ENCODE data around the gene NEGR1.
"Not testable (repeated sequence)": the region's sequence is repeated elsewhere in the genome, so short reads cannot be mapped to it uniquely, and the experiment has no call there.

NEGR1 gene

DNA sequence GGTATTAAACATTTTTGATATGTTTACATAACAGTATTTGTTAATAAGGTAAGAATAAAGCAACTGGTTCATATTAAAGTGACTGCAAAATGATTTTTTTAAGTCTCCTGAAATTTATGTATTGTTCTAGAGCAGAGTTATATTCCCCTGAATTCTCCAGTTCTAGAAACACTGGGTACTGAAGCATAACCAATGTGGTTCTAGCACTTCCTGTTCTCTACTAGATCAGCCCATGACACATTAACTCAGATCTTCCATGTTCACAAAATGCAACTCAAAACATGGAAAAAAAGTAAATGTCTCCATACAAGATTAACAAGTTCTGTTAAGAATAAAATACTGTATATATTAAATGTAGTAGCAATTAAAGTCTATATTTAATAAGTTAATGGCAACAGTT is 3.9 kb downstream of the NEGR1 start:
- H3K27ac ChIP-seq, result no peak overlapping the region
- H3K9ac ChIP-seq, result no peak overlapping the region
- TF ChIP-seq Cebpa-rat (IDR thresholded peaks at IDR 0.05), result no peak
- H3K4me1 ChIP-seq, result peaks cover 3 to 27% (median 13%) of the 10 kb centered on the region in 10 experiments
- no peak overlapping the region for H3K4me3 ChIP-seq
- peaks cover 21 to 36% (median 34%) of the 10 kb centered on the region in 11 experiments for H3K27me3 ChIP-seq
- no peak overlapping the region for H3K4me2 ChIP-seq
- peaks cover 0 to 7% (median 0%) of the 10 kb centered on the region in 11 experiments; a peak in 1 of 22 replicates for H4K20me1 ChIP-seq
- no peaks in the 10 kb centered on the region for H3K9me3 ChIP-seq (replicated peaks in 1 of 11)
- H3K36me3 ChIP-seq, result no peaks in the 10 kb centered on the region

DNA sequence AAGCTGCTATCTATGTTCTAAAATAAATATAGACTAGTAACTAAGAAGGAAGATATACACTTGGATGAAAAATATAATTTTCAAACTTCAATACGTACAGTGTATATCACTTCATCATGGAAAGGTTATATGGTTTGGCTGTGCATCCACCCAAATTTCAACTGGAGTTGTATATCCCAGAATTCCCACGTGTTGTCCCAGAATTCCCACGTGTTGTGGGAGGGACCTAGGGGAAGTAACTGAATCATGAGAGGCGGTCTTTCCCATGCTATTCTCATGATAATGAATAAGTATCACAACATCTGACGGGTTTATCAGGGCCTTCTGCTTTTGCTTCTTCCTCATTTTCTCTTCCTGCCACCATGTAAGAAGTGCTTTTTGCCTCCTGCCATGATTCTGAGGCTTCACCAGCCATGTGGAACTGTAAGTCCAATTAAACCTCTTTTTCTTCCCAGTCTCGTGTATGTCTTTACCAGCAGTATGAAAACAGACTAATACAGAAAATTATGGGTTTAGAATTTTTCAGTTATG is 10.7 kb downstream of the NEGR1 start:
- no peaks in the 10 kb centered on the region for H3K4me1 ChIP-seq
- H3K27ac ChIP-seq, result no peak overlapping the region
- no peak for TF ChIP-seq Cebpa-rat (IDR thresholded peaks at IDR 0.05)
- H4K20me1 ChIP-seq, result no peaks in the 10 kb centered on the region
- no peak overlapping the region for H3K9ac ChIP-seq
- no peak overlapping the region for H3K4me3 ChIP-seq
- no peak overlapping the region for H3K4me2 ChIP-seq
- no peaks in the 10 kb centered on the region for H3K36me3 ChIP-seq
- H3K27me3 ChIP-seq, result no peaks in the 10 kb centered on the region
- H3K9me3 ChIP-seq (replicated peaks in 1 of 11), result peaks cover 0 to 12% (median 6%) of the 10 kb centered on the region in 11 experiments; a peak in 6 of 22 replicates

DNA sequence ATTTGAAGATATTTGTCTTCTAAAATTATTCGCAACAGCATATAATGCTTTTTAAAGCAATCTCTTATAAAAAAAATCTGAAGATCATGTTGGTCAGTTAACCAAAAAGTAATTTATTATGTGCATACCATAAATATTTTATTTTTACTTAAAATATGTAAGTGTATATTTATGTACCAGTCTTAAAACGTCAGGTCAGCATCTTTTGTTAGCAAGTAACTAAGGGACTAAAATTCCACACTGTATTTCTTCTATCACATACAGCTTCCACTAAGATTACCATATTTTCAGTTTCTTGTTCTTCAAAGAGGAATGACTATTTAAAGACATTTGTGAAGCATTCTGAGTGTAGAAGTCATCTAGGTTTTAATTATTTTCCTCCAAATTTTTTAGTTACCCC is 19.6 kb downstream of the NEGR1 start:
- Histone ChIP-seq H3K4me2 (no peak overlapping the region), H3K27me3 (no peaks in the 10 kb centered on the region), H3K27ac (no peak overlapping the region), H3K4me3 (no peak overlapping the region), H3K9me3 (replicated peaks in 1 of 11) (no peaks in the 10 kb centered on the region), H4K20me1 (no peaks in the 10 kb centered on the region), H3K4me1 (no peaks in the 10 kb centered on the region), H3K36me3 (no peaks in the 10 kb centered on the region), H3K9ac (no peak overlapping the region)
- TF ChIP-seq Cebpa-rat (IDR thresholded peaks at IDR 0.05), result no peak

DNA sequence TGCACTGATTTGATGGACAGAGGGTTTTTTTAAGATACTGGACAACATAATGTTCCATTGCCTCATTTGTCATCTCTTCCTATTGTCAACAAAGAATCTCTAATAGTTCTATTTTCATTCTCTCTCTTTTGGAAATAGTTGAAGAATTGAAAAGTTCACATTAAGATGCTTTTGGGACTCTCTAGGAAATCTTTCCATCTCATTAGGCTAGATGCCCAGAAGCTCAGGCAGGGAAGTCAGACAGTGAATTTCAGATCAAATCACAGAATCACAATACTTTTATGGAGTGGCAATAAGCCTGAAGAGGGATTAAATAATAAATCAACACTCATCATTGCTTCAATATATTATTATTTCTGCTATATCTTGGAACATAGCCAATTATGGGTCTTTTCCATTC is 29.2 kb downstream of the NEGR1 start:
- H3K4me1 ChIP-seq, result no peaks in the 10 kb centered on the region
- H4K20me1 ChIP-seq, result no peaks in the 10 kb centered on the region
- H3K9me3 ChIP-seq (replicated peaks in 1 of 11), result 0 out of 22 replicates have a peak, but pooled peaks cover 0 to under 1% (median 0%) of the 10 kb centered on the region in 11 experiments
- no peak overlapping the region for H3K9ac ChIP-seq
- TF ChIP-seq Cebpa-rat (IDR thresholded peaks at IDR 0.05), result no peak
- no peak overlapping the region for H3K27ac ChIP-seq
- no peaks in the 10 kb centered on the region for H3K36me3 ChIP-seq
- H3K4me3 ChIP-seq, result no peak overlapping the region
- H3K4me2 ChIP-seq, result no peak overlapping the region
- H3K27me3 ChIP-seq, result no peaks in the 10 kb centered on the region

DNA sequence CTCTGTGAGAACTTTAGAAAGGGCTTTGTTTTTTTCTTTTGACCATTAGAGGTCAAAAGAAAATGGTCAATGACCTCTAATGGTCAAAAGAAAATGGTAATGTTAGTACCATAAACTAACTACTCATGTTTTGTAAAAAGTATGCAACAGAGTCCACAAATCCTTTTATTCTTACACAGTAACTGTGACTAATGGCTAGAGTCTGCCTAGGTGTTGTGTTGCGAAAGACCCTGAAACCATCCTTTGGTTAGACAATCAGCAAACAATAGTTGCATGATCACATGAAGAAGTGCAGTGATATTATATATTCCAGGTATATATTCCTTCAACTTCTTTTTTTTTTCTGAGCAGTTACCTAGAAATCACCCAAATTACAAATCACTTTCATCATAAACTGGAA is 40.9 kb downstream of the NEGR1 start:
- Histone ChIP-seq H3K4me3 (no peak overlapping the region), H3K27ac (no peak overlapping the region), H3K4me2 (no peak overlapping the region), H3K4me1 (no peaks in the 10 kb centered on the region), H3K9me3 (replicated peaks in 1 of 11) (peaks cover 0 to under 1% (median 0%) of the 10 kb centered on the region in 11 experiments; a peak in 2 of 22 replicates), H3K36me3 (no peaks in the 10 kb centered on the region), H4K20me1 (no peaks in the 10 kb centered on the region), H3K27me3 (no peaks in the 10 kb centered on the region), H3K9ac (no peak overlapping the region)
- TF ChIP-seq Cebpa-rat (IDR thresholded peaks at IDR 0.05), result no peak; a peak in 1 of 22 replicates

DNA sequence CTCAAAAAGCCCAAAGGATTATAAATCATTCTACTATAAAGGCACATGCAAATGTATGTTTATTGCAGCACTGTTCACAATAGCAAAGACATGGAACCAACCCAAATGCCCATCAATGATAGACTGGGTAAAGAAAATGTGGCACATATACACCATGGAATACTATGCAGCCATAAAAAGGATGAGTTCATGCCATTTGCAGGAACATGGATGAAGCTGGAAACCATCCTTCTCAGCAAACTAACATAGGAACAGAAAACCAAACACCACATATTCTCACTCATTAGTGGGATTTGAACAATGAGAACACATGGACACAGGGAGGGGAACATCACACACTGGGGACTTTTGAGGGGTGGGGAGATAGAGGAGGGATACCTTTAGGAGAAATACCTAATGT is 46.4 kb downstream of the NEGR1 start:
- H4K20me1 ChIP-seq; H3K9ac ChIP-seq; H3K9me3 ChIP-seq (replicated peaks in 1 of 11); H3K4me2 ChIP-seq; H3K4me1 ChIP-seq; H3K36me3 ChIP-seq; H3K27ac ChIP-seq; H3K4me3 ChIP-seq; H3K27me3 ChIP-seq: not testable (repeated sequence)

DNA sequence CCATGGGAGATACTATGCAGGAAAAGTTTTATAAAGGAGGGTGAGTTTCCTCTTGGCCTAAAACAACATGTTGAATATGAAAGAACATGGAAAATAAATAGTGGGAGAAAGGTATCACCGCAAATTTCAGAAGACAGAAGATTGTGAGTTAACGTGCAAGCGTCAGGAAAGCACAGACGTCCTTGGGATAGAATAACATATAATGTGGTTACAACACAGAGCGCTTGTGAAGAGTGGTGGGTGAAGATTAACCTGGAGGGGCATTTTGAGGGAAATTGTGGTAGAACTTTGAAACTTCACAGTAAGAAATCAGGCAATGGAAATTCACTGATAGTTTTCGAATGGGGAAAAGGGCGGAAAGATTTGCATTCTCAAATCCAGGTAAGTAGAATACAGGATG is 47.3 kb downstream of the NEGR1 start:
- Histone ChIP-seq H3K27ac (no peak overlapping the region), H3K36me3 (no peaks in the 10 kb centered on the region), H3K27me3 (no peaks in the 10 kb centered on the region), H4K20me1 (no peaks in the 10 kb centered on the region), H3K9ac (no peak overlapping the region), H3K9me3 (replicated peaks in 1 of 11) (peaks cover 0 to 6% (median 0%) of the 10 kb centered on the region in 11 experiments; a peak in 1 of 22 replicates), H3K4me1 (no peaks in the 10 kb centered on the region), H3K4me2 (no peak overlapping the region), H3K4me3 (no peak overlapping the region)
- no peak for TF ChIP-seq Cebpa-rat (IDR thresholded peaks at IDR 0.05)

DNA sequence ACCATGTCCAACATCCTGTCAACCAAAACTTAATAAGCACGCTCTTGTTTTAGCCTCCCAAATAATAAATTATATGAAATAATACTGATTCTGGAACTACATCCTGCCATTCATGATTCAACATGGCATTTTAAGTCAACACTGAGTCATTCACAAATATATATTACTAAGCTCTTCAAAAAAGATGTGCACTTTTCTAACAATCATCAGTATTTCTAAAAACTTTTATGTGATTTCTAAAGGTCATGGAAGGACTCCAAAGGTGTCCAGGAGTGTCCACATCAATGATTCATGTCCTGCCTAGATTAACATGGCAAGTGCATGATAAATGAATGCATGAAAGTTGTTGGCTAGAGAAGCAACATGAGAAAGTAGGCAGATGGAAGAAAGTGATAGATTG is 51.6 kb downstream of the NEGR1 start:
- Histone ChIP-seq H3K9ac (no peak overlapping the region), H3K4me2 (no peak overlapping the region), H3K4me3 (no peak overlapping the region), H3K27me3 (no peaks in the 10 kb centered on the region), H3K36me3 (no peaks in the 10 kb centered on the region), H4K20me1 (no peaks in the 10 kb centered on the region), H3K4me1 (0 out of 20 replicates have a peak, but pooled peaks cover 0 to 6% (median 0%) of the 10 kb centered on the region in 10 experiments), H3K9me3 (replicated peaks in 1 of 11) (peaks cover 0 to 6% (median 0%) of the 10 kb centered on the region in 11 experiments; a peak in 1 of 22 replicates), H3K27ac (no peak overlapping the region)
- TF ChIP-seq Cebpa-rat (IDR thresholded peaks at IDR 0.05), result no peak

DNA sequence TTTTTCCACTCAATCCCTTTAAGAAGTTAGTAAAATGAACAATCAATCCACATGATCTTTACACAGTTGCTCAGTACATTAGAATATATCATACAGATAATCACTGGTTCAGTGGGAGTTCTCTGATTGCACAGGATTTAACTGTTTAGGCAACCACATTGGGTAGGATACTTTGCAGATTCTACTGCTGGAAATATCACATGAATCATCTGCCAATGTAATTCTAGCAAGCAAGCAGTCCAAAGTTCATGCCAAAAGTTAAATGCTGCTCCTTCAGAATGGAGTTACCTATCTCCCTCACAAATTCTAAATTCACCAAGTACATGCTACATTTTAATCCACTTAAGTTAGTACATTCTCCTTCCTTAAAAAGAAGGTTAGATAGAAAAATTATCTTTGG is 52.4 kb downstream of the NEGR1 start:
- Histone ChIP-seq H3K36me3 (no peaks in the 10 kb centered on the region), H4K20me1 (no peaks in the 10 kb centered on the region), H3K4me1 (0 out of 20 replicates have a peak, but pooled peaks cover 0 to 6% (median 0%) of the 10 kb centered on the region in 10 experiments), H3K9ac (no peak overlapping the region), H3K27me3 (no peaks in the 10 kb centered on the region), H3K4me2 (no peak overlapping the region), H3K4me3 (no peak overlapping the region), H3K9me3 (replicated peaks in 1 of 11) (peaks cover 0 to 6% (median 0%) of the 10 kb centered on the region in 11 experiments; a peak in 1 of 22 replicates), H3K27ac (no peak overlapping the region)
- TF ChIP-seq Cebpa-rat (IDR thresholded peaks at IDR 0.05), result no peak

DNA sequence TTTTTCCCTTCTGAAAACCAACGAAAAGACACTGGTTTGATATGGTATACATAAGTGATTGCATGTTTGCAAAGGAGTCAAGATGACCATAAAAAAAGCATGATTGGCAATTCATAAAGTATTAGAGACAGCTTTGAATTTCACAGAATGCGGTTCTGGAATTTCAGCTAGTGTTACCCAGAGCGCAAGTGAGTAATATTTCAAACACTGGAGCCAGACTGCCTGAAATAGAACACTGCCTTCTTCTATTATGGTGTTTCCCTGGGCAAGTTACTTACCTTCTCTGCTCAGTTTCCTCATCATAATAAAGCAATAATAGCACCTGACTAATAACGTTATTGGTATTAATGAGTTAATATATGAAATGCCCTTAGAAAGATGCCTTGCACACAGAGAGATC is 54.7 kb downstream of the NEGR1 start:
- H3K27me3 ChIP-seq, result no peaks in the 10 kb centered on the region
- H3K4me2 ChIP-seq, result no peak overlapping the region
- H3K9ac ChIP-seq, result no peak overlapping the region

More for the DNA sequence above, 54.7 kb downstream of the NEGR1 start:
- H3K27ac ChIP-seq, result no peak overlapping the region
- no peak for TF ChIP-seq Cebpa-rat (IDR thresholded peaks at IDR 0.05)
- no peak overlapping the region for H3K4me3 ChIP-seq
- H3K9me3 ChIP-seq (replicated peaks in 1 of 11), result no peaks in the 10 kb centered on the region
- no peaks in the 10 kb centered on the region for H3K36me3 ChIP-seq
- no peaks in the 10 kb centered on the region for H4K20me1 ChIP-seq
- 0 out of 20 replicates have a peak, but pooled peaks cover 0 to 6% (median 0%) of the 10 kb centered on the region in 10 experiments for H3K4me1 ChIP-seq
